ENCODE measurements around the gene PRSS57. TPM values are rescaled to one million over a fixed set of nuclear protein-coding genes. Genes with fewer than 3 reads are reported as not detected.

Gene PRSS57
- total and polyA plus RNA-seq, 2 of the 4 experiments (the other 2 are of a cell fraction), result not detected

DNA sequence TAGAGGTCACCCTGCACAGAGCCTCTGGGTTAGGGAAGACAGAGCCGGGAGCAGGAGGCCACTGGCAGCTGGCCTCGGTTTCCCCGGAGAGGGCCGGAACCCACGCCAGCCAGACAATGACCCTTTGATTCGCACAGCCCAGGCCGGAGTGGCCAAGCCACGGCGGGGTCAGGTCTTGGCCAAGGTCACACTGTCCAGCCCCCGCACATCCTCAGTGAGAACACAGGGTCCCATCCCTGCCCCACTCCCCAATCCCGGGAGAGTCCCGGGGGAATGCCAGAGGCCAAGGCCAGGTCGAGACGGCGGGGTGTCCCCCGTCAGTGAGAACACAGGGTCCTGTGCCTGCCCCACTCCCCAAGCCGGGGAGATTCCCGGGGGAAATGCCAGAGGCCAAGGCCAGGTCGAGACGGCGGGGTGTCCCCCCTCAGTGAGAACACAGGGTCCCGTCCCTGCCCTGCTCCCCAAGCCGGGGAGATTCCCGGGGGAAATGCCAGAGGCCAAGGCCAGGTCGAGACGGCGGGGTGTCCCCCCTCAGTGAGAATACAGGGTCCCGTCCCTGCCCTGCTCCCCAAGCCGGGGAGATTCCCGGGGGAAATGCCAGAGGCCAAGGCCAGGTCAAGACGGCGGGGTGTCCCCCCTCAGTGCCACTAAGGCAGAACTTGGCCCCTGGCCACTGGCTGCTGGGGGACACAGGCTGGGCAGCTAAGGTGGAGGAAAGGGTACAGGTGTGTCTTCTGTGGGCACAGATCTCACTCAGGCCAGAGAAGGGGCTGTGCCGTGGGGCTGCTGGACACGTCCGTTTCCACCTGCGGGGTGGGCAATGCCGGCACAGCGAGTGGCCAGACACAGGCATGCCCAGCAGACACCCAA, 20.7 kb downstream of the PRSS57 start:
- no peak overlapping the region for H2BK5ac ChIP-seq (ENCODE audit: low read depth, low read length, poor library complexity, severe bottlenecking)
- H2AK9ac ChIP-seq (replicated peaks; ENCODE audit: low read depth, low read length, poor library complexity), result peak overlapping the region; percentile 87
- no peak overlapping the region for H3K4me2 ChIP-seq (ENCODE audit: low read depth, low read length)
- H3K9me3 ChIP-seq (ENCODE audit: control insufficient read depth, insufficient read depth, low read length), result no peaks in the 10 kb centered on the region
- intact Hi-C loops (cut with micrococcal nuclease), result no loop called here
- no peak overlapping the region for H3K4ac ChIP-seq (ENCODE audit: low read depth, low read length)
- no peak overlapping the region for H3K56ac ChIP-seq (ENCODE audit: extremely low read depth, insufficient read depth, low read length)
- no peak overlapping the region for H3K14ac ChIP-seq (replicated peaks; ENCODE audit: low read depth, low read length)
- WGBS, 2 experiments (ENCODE audit: extremely low coverage in 2 of 2, insufficient read length in 1 of 2), result 84% methylated on average over 20 of the region's 38 CpGs; no CpG with 5 or more reads in 1 of the 2 experiments
- peaks cover 8% of the 10 kb centered on the region; the same call in 1 of the 2 replicates for H3K9me1 ChIP-seq (ENCODE audit: insufficient read depth, low read length)
- H3K27ac ChIP-seq (ENCODE audit: insufficient read depth, low read length), result no peak overlapping the region
- no peak overlapping the region for H4K5ac ChIP-seq (ENCODE audit: low read depth, low read length)
- no peak overlapping the region for H2BK20ac ChIP-seq (ENCODE audit: low read depth, low read length)
- ATAC-seq (ENCODE audit: low read depth), result no peak
- in situ Hi-C loops (cut with MboI; ENCODE audit: low sequenced_read_pairs), result no loop called here
- no TSS peak for BruUV-seq (replicated peaks)
- peaks cover 12% of the 10 kb centered on the region for H4K20me1 ChIP-seq (ENCODE audit: insufficient read depth, low read length)
- H3K4me3 ChIP-seq (ENCODE audit: insufficient read depth, low read depth, low read length), result no peak overlapping the region
- no peak overlapping the region for H3K23ac ChIP-seq (ENCODE audit: low read depth, low read length)
- H3K18ac ChIP-seq (ENCODE audit: low read depth, low read length), result no peak overlapping the region
- H3K27me3 ChIP-seq (ENCODE audit: control insufficient read depth, insufficient read depth, low read length), result no peaks in the 10 kb centered on the region
- H3K79me1 ChIP-seq (ENCODE audit: low read depth in 1 of 2, low read length in 2 of 2), result peaks cover 13 to 30% of the 10 kb centered on the region in 2 experiments; a peak in 3 of 4 replicates
- H2BK15ac ChIP-seq (ENCODE audit: low read depth, low read length), result no peak overlapping the region
- H2AFZ ChIP-seq (replicated peaks; ENCODE audit: low read length, poor library complexity), result no peak overlapping the region
- H4K91ac ChIP-seq (ENCODE audit: insufficient read depth, low read depth, low read length), result no peak overlapping the region
- no peak overlapping the region for H2AK5ac ChIP-seq (ENCODE audit: low read depth, low read length)
- H3K9ac ChIP-seq (ENCODE audit: low read depth, low read length), result no peak overlapping the region
- H3K4me1 ChIP-seq (ENCODE audit: control insufficient read depth, insufficient read depth, low read length), result peaks cover 22% of the 10 kb centered on the region
- POLR2A ChIA-PET (ENCODE audit: unreplicated experiment), result no interaction called here
- dilution Hi-C loops (cut with HindIII; ENCODE audit: low sequenced_read_pairs, unreplicated experiment), result no loop called here
- H3K36me3 ChIP-seq (ENCODE audit: control insufficient read depth, insufficient read depth, low read length), result no peaks in the 10 kb centered on the region
- H2BK120ac ChIP-seq (ENCODE audit: low read depth, low read length), result no peak overlapping the region
- no peak for DNase-seq
- CTCF ChIA-PET, result no interaction called here
- H4K8ac ChIP-seq (ENCODE audit: low read depth in 2 of 2, low read length in 2 of 2), result no peak overlapping the region
- TF ChIP-seq SMC3 (IDR thresholded peaks at IDR 0.05; ENCODE audit: low read depth, low read length), result no peak
- TF ChIP-seq MXI1 (IDR thresholded peaks at IDR 0.05; ENCODE audit: borderline replicate concordance, low read depth, low read length), result no peak
- no peak for TF ChIP-seq RCOR1 (IDR thresholded peaks at IDR 0.05; ENCODE audit: insufficient replicate concordance, low read length)
- TF ChIP-seq, protein P1, sequence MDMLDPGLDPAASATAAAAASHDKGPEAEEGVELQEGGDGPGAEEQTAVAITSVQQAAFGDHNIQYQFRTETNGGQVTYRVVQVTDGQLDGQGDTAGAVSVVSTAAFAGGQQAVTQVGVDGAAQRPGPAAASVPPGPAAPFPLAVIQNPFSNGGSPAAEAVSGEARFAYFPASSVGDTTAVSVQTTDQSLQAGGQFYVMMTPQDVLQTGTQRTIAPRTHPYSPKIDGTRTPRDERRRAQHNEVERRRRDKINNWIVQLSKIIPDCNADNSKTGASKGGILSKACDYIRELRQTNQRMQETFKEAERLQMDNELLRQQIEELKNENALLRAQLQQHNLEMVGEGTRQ (IDR thresholded peaks at IDR 0.05; ENCODE audit: low read depth, low read length), result no peak
- no peak for TF ChIP-seq MAFK (IDR thresholded peaks at IDR 0.05; ENCODE audit: low read depth, low read length)
- no peak for TF ChIP-seq CEBPB (IDR thresholded peaks at IDR 0.05; ENCODE audit: low read depth, low read length)
- TF ChIP-seq NFE2L2 (IDR thresholded peaks at IDR 0.05; ENCODE audit: low read depth, low read length), result no peak
- TF ChIP-seq MAZ (IDR thresholded peaks at IDR 0.05; ENCODE audit: borderline replicate concordance, low read depth, low read length), result no peak
- TF ChIP-seq POLR2A (IDR thresholded peaks at IDR 0.05; ENCODE audit: low read depth, low read length), result no peak
- no peak for TF ChIP-seq RFX5 (IDR thresholded peaks at IDR 0.05; ENCODE audit: low read depth, low read length)
- TF ChIP-seq, protein P2, sequence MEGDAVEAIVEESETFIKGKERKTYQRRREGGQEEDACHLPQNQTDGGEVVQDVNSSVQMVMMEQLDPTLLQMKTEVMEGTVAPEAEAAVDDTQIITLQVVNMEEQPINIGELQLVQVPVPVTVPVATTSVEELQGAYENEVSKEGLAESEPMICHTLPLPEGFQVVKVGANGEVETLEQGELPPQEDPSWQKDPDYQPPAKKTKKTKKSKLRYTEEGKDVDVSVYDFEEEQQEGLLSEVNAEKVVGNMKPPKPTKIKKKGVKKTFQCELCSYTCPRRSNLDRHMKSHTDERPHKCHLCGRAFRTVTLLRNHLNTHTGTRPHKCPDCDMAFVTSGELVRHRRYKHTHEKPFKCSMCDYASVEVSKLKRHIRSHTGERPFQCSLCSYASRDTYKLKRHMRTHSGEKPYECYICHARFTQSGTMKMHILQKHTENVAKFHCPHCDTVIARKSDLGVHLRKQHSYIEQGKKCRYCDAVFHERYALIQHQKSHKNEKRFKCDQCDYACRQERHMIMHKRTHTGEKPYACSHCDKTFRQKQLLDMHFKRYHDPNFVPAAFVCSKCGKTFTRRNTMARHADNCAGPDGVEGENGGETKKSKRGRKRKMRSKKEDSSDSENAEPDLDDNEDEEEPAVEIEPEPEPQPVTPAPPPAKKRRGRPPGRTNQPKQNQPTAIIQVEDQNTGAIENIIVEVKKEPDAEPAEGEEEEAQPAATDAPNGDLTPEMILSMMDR (conservative IDR thresholded peaks at IDR 0.05; ENCODE audit: low read depth, low read length), result no peak
- no peak for TF ChIP-seq CHD1 (IDR thresholded peaks at IDR 0.05; ENCODE audit: low read depth, low read length)
- TF ChIP-seq, protein P3, sequence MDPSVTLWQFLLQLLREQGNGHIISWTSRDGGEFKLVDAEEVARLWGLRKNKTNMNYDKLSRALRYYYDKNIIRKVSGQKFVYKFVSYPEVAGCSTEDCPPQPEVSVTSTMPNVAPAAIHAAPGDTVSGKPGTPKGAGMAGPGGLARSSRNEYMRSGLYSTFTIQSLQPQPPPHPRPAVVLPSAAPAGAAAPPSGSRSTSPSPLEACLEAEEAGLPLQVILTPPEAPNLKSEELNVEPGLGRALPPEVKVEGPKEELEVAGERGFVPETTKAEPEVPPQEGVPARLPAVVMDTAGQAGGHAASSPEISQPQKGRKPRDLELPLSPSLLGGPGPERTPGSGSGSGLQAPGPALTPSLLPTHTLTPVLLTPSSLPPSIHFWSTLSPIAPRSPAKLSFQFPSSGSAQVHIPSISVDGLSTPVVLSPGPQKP (IDR thresholded peaks at IDR 0.05; ENCODE audit: borderline replicate concordance, low read depth, low read length), result no peak
- no peak for TF ChIP-seq FOS (IDR thresholded peaks at IDR 0.05; ENCODE audit: low read depth, low read length)
- no peak for TF ChIP-seq RAD21 (IDR thresholded peaks at IDR 0.05; ENCODE audit: low read length)

Measured in IMR-90 (cell line).